BLaER1 treated with 17β-estradiol and CSF1 and Interleukin-3, amounts not matched to agents 10 nM and 100 nM (cell line): ENCODE results near the gene C4B.

Experiments used
- H3K27ac ChIP-seq, 11 experiments: shearing (Covaris generic); formaldehyde crosslinking; 2 replicates each; pipeline ENCODE4 v1.8.1; 2022
- H3K27me3 ChIP-seq, 11 experiments: shearing (Covaris generic); formaldehyde crosslinking; 2 replicates each; pipeline ENCODE4 v1.8.1; 2022
- H3K36me3 ChIP-seq, 11 experiments: shearing (Covaris generic); formaldehyde crosslinking; 2 replicates each; pipeline ENCODE4 v1.8.1; 2022
- H3K4me1 ChIP-seq, 10 experiments: shearing (Covaris generic); formaldehyde crosslinking; 2 replicates each; pipeline ENCODE4 v1.8.1; 2022
- H3K4me2 ChIP-seq, 11 experiments: shearing (Covaris generic); formaldehyde crosslinking; 2 replicates each; pipeline ENCODE4 v1.8.1; 2022
- H3K4me3 ChIP-seq, 10 experiments: shearing (Covaris generic); formaldehyde crosslinking; 2 replicates each; pipeline ENCODE4 v1.8.1; 2022
- H3K9ac ChIP-seq, 11 experiments: shearing (Covaris generic); formaldehyde crosslinking; 2 replicates each; pipeline ENCODE4 v1.8.1; 2022
- H3K9me3 ChIP-seq, 11 experiments: shearing (Covaris generic); formaldehyde crosslinking; replicated peaks in 1 of 11; 2 replicates each; pipeline ENCODE4 v1.8.1; 2022
- H4K20me1 ChIP-seq, 11 experiments: shearing (Covaris generic); formaldehyde crosslinking; 2 replicates each; pipeline ENCODE4 v1.8.1; 2022
- Cebpa-rat ChIP-seq, 11 experiments: shearing (Covaris generic); IDR thresholded peaks; 2 replicates each; pipeline ENCODE4 v1.8.1; 2022

C4B gene

DNA sequence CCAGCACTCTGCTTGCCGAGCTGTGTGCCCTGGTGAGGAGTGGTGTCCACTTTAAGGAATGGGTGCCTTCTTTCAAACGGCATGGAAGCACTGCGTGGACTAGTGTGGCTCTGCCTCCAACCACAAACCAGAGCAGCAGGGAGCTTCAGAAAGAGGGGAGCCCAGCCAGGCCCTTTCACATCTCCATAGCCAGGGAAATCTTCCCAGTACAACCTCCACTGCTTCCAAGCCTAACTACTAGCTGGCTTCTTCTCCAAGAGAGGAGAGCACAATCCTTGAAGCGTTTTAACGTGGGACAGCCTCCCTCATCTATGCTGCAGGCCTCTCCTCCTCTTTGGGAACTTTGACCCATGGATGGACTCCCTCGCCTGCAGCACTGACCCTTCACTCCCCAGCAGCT is 67.9 kb downstream of the C4B start:
- Histone ChIP-seq H3K4me2 (no peak overlapping the region), H3K27ac (no peak overlapping the region), H3K36me3 (no peaks in the 10 kb centered on the region; a peak in 2 of 22 replicates), H3K27me3 (peaks cover 0 to 54% (median 0%) of the 10 kb centered on the region in 11 experiments; a peak in 7 of 22 replicates), H3K9ac (no peak overlapping the region), H3K9me3 (no peaks in the 10 kb centered on the region), H4K20me1 (peaks cover 0 to 31% (median 0%) of the 10 kb centered on the region in 11 experiments; a peak in 4 of 22 replicates), H3K4me1 (peaks cover 5 to 26% (median 12%) of the 10 kb centered on the region in 10 experiments; a peak in 17 of 20 replicates), H3K4me3 (no peak overlapping the region)
- no peak for TF ChIP-seq Cebpa-rat (IDR thresholded peaks at IDR 0.05)

DNA sequence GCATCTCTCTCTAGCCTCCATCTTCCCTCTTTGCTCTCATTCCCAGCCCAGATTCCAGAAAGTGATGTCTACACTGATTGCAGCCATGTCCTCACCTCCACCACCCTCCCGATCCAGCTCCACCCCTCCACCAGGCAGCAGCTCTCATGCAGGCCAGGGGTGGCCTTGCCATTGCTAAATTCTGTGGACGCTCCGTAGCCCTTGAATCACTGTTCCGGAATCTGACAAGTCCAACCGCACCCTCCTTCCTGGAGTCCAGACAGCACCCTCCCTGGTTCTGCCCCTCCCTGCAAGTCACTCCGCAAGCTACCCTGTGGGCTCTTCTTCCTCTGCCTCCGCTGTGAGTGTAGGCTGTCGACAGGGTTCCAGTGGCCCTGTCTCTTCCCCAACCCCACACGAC is 68.3 kb downstream of the C4B start:
- Histone ChIP-seq H3K4me2 (no peak overlapping the region), H4K20me1 (peaks cover 0 to 31% (median 0%) of the 10 kb centered on the region in 11 experiments; a peak in 4 of 22 replicates), H3K9ac (no peak overlapping the region), H3K27me3 (peaks cover 0 to 55% (median 0%) of the 10 kb centered on the region in 11 experiments; a peak in 7 of 22 replicates), H3K27ac (no peak overlapping the region), H3K4me1 (peaks cover 5 to 26% (median 12%) of the 10 kb centered on the region in 10 experiments; a peak in 17 of 20 replicates), H3K4me3 (no peak overlapping the region), H3K36me3 (no peaks in the 10 kb centered on the region; a peak in 2 of 22 replicates), H3K9me3 (no peaks in the 10 kb centered on the region)
- no peak for TF ChIP-seq Cebpa-rat (IDR thresholded peaks at IDR 0.05)

- no peak overlapping the region for H3K27ac ChIP-seq
- H3K4me1 ChIP-seq: peaks cover 5 to 26% (median 12%) of the 10 kb centered on the region in 10 experiments; a peak in 17 of 20 replicates
- no peaks in the 10 kb centered on the region for H3K36me3 ChIP-seq
- no peaks in the 10 kb centered on the region for H3K9me3 ChIP-seq
- no peak overlapping the region for H3K4me2 ChIP-seq
- no peak overlapping the region for H3K9ac ChIP-seq
- peaks cover 0 to 64% (median 0%) of the 10 kb centered on the region in 11 experiments; a peak in 7 of 22 replicates for H3K27me3 ChIP-seq
- TF ChIP-seq Cebpa-rat (IDR thresholded peaks at IDR 0.05): no peak
- H4K20me1 ChIP-seq: peaks cover 0 to 35% (median 0%) of the 10 kb centered on the region in 11 experiments; a peak in 5 of 22 replicates
- no peak overlapping the region for H3K4me3 ChIP-seq
Observed at GRCh38 chr6:32083812-32084768, 69.5 kb downstream of the C4B start.

DNA sequence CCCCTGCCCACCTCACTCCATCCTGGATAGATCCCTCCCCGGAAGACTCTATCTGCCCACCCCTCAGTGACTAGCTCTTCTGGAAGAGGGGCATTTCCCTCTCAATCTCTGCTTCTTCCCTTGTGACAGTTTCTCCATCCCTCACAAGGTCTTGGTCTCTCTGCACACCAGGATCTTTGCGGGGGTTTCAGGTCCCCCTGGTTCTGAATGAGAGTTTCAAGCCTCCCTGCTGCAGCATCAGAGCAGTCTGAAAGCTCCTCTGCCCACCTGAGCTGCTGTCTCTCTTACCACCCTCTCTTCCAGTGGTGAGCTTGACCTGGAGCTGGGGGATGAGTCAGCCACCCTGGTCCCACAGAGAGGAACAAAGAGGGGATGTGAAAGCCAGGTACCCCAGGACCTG is 70.2 kb downstream of the C4B start:
- Histone ChIP-seq H4K20me1 (peaks cover 0 to 37% (median 0%) of the 10 kb centered on the region in 11 experiments; a peak in 5 of 22 replicates), H3K4me3 (no peak overlapping the region), H3K27ac (no peak overlapping the region), H3K9ac (no peak overlapping the region), H3K4me1 (peaks cover 5 to 26% (median 12%) of the 10 kb centered on the region in 10 experiments; a peak in 17 of 20 replicates), H3K4me2 (no peak overlapping the region), H3K36me3 (no peaks in the 10 kb centered on the region), H3K9me3 (no peaks in the 10 kb centered on the region), H3K27me3 (peaks cover 0 to 71% (median 0%) of the 10 kb centered on the region in 11 experiments; a peak in 8 of 22 replicates)
- TF ChIP-seq Cebpa-rat (IDR thresholded peaks at IDR 0.05): no peak
